GM12801 (cell line): ENCODE results near the gene SMC1B.

Source experiments
- CTCF ChIP-seq: IDR thresholded peaks from one replicate; pipeline ENCODE4 v1.5.1; 2011; ENCODE audit warnings: control low read depth; ENCODE audit not compliant: insufficient read length; ENCODE audit errors: extremely low read depth

The SMC1B gene

GRCh38 chr22:45335021-45335818 is 78.2 kb downstream of the SMC1B start:
- TF ChIP-seq CTCF = no peak

- TF ChIP-seq CTCF = no peak
Measured at GRCh38 chr22:45334528-45334927, 78.9 kb downstream of the SMC1B start.

DNA sequence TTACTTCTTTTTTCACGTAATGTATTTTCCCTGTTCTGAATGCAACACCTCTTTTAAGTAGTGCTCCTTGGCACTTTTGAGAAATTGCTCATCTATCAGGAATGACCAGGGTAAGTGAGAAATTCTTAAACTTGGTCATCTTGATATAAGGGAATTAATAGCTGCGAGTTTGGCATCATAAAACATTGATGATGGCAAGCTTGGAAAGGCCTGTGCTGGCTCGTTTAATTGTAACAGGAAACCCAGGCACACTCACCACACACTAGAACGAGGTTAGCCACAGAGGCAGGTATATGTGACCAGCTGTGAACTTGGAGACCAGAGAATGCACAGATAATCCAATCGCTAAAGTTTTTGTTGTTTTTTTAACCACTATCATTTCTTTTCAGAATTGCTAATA is 79.3 kb downstream of the SMC1B start:
- no peak for TF ChIP-seq CTCF

GRCh38 chr22:45332001-45332400 is 81.4 kb downstream of the SMC1B start:
- TF ChIP-seq CTCF = no peak

- no peak for TF ChIP-seq CTCF
Measured at GRCh38 chr22:45331486-45331885, 81.9 kb downstream of the SMC1B start.

DNA sequence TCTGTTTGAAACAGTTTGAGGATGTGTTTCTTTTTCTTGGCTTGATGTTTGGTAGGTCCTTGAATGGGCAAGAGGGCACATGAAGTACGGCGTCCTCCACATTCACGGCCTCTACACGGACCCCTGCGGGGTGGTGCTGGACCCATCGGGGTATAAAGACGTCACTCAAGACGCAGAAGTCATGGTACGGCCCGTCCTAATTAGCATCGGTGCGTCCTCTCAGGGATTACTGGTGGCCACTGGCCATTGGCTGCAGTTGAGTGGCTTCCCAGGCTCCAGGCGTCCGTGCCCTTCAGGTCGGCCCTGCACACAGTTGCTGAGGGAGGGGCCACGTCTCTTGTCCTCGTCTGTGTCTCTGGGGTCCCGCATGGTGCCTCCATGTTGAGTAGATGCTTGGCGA is 82.9 kb downstream of the SMC1B start:
- TF ChIP-seq CTCF = no peak

GRCh38 chr22:45329530-45329936 is 83.9 kb downstream of the SMC1B start:
- TF ChIP-seq CTCF = no peak
